GM19099 (cell line): ENCODE results near the gene PLD1.

Experiments used
- POLR2A ChIP-seq: IDR thresholded peaks from 3 replicates; pipeline ENCODE4 v1.6.1; 2011; ENCODE audit warnings: low read depth; ENCODE audit not compliant: insufficient read length; ENCODE audit errors: extremely low read depth

The PLD1 gene

GRCh38 chr3:171649267-171649666, 161.0 kb downstream of the PLD1 start:
- no peak for TF ChIP-seq POLR2A

GRCh38 chr3:171648069-171648468, 162.2 kb downstream of the PLD1 start:
- TF ChIP-seq POLR2A, result no peak

GRCh38 chr3:171646357-171647133, 163.7 kb downstream of the PLD1 start:
- TF ChIP-seq POLR2A, result no peak

- TF ChIP-seq POLR2A, result no peak
Measured at GRCh38 chr3:171644681-171645080, 165.6 kb downstream of the PLD1 start.

GRCh38 chr3:171643681-171644080, 166.6 kb downstream of the PLD1 start:
- no peak for TF ChIP-seq POLR2A

GRCh38 chr3:171643033-171643432, 167.2 kb downstream of the PLD1 start:
- TF ChIP-seq POLR2A, result no peak

GRCh38 chr3:171640520-171641412, 169.5 kb downstream of the PLD1 start:
- no peak for TF ChIP-seq POLR2A

- TF ChIP-seq POLR2A, result no peak
Measured at GRCh38 chr3:171636666-171637065, 173.6 kb downstream of the PLD1 start.

- no peak for TF ChIP-seq POLR2A
Measured at GRCh38 chr3:171632766-171633165, 177.5 kb downstream of the PLD1 start.

- no peak for TF ChIP-seq POLR2A
Measured at GRCh38 chr3:171622126-171622525, 188.2 kb downstream of the PLD1 start.

GRCh38 chr3:171620825-171621434, 189.4 kb downstream of the PLD1 start:
- no peak for TF ChIP-seq POLR2A

GRCh38 chr3:171616798-171617197, 193.5 kb downstream of the PLD1 start:
- no peak for TF ChIP-seq POLR2A

- no peak for TF ChIP-seq POLR2A
Measured at GRCh38 chr3:171615686-171616085, 194.6 kb downstream of the PLD1 start.

- no peak for TF ChIP-seq POLR2A
Measured at GRCh38 chr3:171615281-171615680, 195.0 kb downstream of the PLD1 start.

- no peak for TF ChIP-seq POLR2A
Measured at GRCh38 chr3:171614318-171614921, 195.9 kb downstream of the PLD1 start.
